GM12864 (cell line): ENCODE results near the gene RGMB.

Experiments
- DNase-seq: peaks from one replicate; pipeline ENCODE4 v3.0.0-alpha.2; 2011; ENCODE audit warnings: low read depth
- H3K4me3 ChIP-seq: 2 replicates; pipeline ENCODE4 v1.5.1; 2011; ENCODE audit warnings: mild to moderate bottlenecking, low read depth, low read length, control low read depth
- TF ChIP-seq, protein P1 (sequence below): IDR thresholded peaks from 2 replicates; pipeline ENCODE4 v1.5.1; 2011; ENCODE audit warnings: low read depth, mild to moderate bottlenecking, moderate library complexity, low read length, control low read depth, inconsistent platforms; ENCODE audit errors: missing control alignments

Gene RGMB

GRCh38 chr5:98773214-98773463 lies 324 bp upstream of the RGMB start:
- no peak for DNase-seq
- H3K4me3 ChIP-seq, result peak overlapping the region; percentile 85
- TF ChIP-seq, protein P1, sequence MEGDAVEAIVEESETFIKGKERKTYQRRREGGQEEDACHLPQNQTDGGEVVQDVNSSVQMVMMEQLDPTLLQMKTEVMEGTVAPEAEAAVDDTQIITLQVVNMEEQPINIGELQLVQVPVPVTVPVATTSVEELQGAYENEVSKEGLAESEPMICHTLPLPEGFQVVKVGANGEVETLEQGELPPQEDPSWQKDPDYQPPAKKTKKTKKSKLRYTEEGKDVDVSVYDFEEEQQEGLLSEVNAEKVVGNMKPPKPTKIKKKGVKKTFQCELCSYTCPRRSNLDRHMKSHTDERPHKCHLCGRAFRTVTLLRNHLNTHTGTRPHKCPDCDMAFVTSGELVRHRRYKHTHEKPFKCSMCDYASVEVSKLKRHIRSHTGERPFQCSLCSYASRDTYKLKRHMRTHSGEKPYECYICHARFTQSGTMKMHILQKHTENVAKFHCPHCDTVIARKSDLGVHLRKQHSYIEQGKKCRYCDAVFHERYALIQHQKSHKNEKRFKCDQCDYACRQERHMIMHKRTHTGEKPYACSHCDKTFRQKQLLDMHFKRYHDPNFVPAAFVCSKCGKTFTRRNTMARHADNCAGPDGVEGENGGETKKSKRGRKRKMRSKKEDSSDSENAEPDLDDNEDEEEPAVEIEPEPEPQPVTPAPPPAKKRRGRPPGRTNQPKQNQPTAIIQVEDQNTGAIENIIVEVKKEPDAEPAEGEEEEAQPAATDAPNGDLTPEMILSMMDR, result no peak

DNA sequence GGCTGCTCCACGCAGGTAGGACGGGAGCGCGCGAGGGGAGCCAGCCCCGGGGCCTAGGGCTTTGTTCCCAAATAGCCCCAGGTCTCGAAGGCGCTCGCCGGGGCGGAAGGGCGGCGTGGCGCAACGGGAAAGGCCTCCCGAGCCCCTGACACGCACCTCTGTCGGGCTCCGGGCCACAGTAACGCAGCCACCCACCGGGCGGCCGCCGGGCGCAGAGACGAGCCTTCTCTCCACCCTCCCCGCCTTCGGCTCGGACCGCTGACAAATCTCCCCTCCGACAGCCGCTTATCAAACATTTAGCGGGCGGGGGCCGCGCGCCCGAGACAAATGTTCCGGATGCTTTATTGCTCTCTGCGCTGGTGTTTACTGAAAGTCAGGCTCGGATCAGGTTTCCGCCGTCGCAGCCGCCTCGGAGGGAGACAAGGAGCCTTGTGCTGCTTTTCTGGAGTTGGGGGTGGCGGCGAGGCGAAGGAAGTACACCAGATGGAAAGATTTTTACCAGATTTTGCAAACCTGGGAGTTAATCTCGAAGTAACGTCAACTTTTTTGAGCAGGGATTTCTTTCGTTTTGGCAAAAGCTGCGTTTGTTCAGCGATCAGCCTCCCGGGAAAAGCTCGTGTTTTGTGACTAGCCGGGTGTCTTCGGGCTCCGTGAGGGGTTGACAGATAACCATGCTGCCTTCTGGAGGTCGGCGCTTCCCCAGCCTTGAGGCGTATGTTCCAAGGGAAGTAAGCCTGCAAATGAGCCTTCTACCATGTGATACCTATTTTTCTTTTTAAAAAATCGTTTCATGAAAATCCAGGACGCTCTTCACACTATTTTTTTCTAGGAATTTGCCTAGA lies 950 bp downstream of the RGMB start:
- TF ChIP-seq, protein P1, result no peak
- DNase-seq, result no peak
- peak overlapping the region; percentile 85 for H3K4me3 ChIP-seq

DNA sequence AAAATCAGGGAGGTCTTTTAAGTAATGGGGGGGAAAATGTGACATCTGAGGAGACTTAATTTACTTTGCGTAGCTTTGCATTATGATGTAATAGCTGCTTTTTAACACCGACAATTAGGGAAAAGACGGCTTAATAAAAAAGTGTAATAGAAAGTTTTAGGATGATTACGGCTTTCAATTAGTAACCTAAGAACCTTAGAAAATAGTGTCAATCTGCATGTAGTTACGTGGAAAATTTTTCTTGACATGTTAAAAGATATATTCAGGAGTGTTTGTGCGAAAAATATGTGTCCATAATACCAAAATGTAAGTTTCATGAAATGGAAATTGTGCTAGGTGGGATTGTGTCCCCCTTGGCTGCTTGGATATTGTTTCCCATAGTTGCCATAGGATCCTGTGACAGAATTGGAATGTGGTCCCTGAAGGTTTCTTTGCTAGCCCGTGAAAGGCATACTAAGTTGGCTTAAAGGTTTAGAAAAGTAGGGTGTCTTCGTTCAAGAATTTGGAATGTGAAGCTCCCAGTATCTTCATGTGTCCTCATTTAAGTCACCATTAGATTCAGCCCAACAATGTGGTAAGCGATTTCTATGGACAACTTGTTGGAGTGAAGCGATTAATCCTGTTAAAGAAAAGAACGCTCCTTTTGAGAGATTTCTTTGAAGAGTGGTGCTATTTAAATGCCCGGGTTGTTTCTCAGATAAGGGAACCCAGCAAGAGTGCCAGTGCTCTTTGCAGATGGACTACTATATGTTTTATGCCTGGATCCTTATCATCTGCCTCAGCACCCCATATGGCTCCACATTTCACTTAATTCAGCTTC lies 2.0 kb downstream of the RGMB start:
- peak overlapping the region; percentile 85 for H3K4me3 ChIP-seq
- no peak for DNase-seq

DNA sequence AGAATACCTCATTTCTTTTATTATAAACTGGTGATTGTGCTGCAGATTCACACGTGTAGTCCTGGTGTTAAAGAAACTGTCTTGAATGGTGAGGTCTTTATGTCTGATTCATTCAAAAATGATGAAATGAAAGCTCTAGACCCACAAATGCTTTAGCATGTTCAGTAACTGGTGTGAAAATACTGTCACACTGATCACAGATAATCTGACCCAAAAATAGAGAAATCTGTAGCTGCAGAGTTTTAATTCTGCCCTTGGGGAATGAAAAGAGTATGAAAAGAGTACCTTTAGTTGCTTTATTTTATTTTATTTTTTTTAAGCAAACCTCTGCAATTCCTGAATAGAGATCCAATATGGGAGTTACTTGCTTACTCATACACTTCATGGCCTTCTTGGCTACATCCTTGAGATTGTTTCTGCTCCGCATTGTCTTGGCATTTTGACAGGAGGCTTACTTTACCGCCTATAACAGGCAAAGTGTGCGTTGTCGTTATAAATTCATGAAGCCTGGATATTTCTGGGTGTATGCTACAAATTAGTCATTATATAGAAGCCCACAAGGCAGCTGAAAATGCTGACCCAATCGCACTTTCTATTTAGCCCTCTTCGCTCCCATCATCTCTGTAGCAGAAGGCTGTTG lies 2.7 kb downstream of the RGMB start:
- no peak overlapping the region for H3K4me3 ChIP-seq
- DNase-seq, result no peak
- TF ChIP-seq, protein P1, result no peak

More for the DNA sequence above, 2.0 kb downstream of the RGMB start:
- TF ChIP-seq, protein P1, result no peak

DNA sequence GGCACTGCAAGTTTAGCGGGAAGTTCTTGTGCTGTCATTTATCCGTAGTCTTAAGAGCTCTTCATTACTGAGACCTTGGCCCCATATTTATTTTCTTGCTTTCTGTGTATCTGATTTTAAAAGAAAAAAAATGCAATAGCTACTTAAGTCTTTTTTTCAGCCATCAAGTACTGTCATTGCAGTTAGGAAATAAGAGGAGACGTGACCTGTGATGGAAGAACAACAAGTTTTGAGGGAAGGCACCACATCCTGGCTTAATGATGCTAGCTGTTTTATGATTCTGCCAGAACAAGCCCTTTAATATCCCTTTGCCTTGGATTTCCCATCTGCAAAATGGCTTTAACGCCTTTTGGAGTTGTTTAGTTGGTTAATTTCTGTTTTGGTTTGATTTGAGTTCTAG lies 3.8 kb downstream of the RGMB start:
- no peak overlapping the region for H3K4me3 ChIP-seq
- TF ChIP-seq, protein P1, result no peak
- no peak for DNase-seq

DNA sequence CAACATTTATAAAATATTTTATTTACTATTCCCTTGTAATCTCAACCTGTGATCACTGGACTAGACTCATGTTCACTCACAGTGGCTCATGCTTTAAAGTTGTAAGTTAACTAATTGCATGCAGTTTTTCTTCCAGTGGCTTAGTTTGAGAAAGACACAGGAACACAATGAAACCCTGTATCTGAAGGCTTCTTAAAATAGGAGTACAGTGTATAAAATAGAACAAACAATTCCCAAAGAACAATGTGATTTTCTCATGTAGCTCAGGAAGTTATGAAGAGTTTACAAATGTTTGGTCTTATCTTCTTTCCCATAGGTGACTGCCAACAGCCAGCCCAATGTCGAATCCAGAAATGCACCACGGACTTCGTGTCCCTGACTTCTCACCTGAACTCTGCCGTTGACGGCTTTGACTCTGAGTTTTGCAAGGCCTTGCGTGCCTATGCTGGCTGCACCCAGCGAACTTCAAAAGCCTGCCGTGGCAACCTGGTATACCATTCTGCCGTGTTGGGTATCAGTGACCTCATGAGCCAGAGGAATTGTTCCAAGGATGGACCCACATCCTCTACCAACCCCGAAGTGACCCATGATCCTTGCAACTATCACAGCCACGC lies 5.9 kb downstream of the RGMB start:
- H3K4me3 ChIP-seq, result no peak overlapping the region
- no peak for DNase-seq
- TF ChIP-seq, protein P1, result no peak
